HG03558 (cell line): Measurements from ENCODE around the gene SLC7A6.

ENCODE experiments used
- ATAC-seq: cut with Tn5 transposase; IDR thresholded peaks from one replicate; pipeline ENCODE4 v1.9.1; 2021; ENCODE audit warnings: moderate number of reproducible peaks; ENCODE audit not compliant: unreplicated experiment; ENCODE audit errors: extremely low read depth

Gene SLC7A6

GRCh38 chr16:68297908-68298307 is 33.6 kb downstream of the SLC7A6 start:
- no peak for ATAC-seq

GRCh38 chr16:68298312-68298711 is 34.0 kb downstream of the SLC7A6 start:
- no peak for ATAC-seq

- ATAC-seq, result no peak
These were observed 34.7 kb downstream of the SLC7A6 start for GRCh38 chr16:68298907-68299561.

- ATAC-seq, result no peak
These were observed 35.5 kb downstream of the SLC7A6 start for GRCh38 chr16:68299571-68300453.

GRCh38 chr16:68300734-68301459 is 36.6 kb downstream of the SLC7A6 start:
- ATAC-seq, result no peak

GRCh38 chr16:68306633-68307032 is 42.3 kb downstream of the SLC7A6 start:
- ATAC-seq, result no peak

GRCh38 chr16:68309799-68310198 is 45.5 kb downstream of the SLC7A6 start:
- ATAC-seq, result no peak

GRCh38 chr16:68310437-68310773 is 46.1 kb downstream of the SLC7A6 start:
- no peak for ATAC-seq

GRCh38 chr16:68310774-68311511 is 46.6 kb downstream of the SLC7A6 start, which contains the start of the genes PRMT7 and SLC7A6OS:
Gene PRMT7, plus strand, starts transcription at chr16:68311019. Its CDS starts 4,961 bp downstream, at chr16:68315980.
Gene SLC7A6OS, minus strand, starts transcription at chr16:68310946. Its CDS starts 20 bp downstream, at chr16:68310926.
- peak; percentile 85 for ATAC-seq

- ATAC-seq, result no peak
These were observed 48.8 kb downstream of the SLC7A6 start for GRCh38 chr16:68313116-68313515.

- no peak for ATAC-seq
These were observed 55.0 kb downstream of the SLC7A6 start for GRCh38 chr16:68319185-68319908.

GRCh38 chr16:68324336-68324735 is 60.0 kb downstream of the SLC7A6 start:
- ATAC-seq, result no peak

- ATAC-seq, result no peak
These were observed 60.5 kb downstream of the SLC7A6 start for GRCh38 chr16:68324780-68325357.

GRCh38 chr16:68328151-68328859 is 64.0 kb downstream of the SLC7A6 start:
- ATAC-seq, result no peak

GRCh38 chr16:68328860-68329390 is 64.6 kb downstream of the SLC7A6 start:
- ATAC-seq, result no peak

- no peak for ATAC-seq
These were observed 67.6 kb downstream of the SLC7A6 start for GRCh38 chr16:68331879-68332410.

GRCh38 chr16:68332411-68333121 is 68.2 kb downstream of the SLC7A6 start:
- no peak for ATAC-seq
